Endothelial cell of hepatic sinusoid (primary cell): ENCODE data around the gene WWTR1.

Experiments
- in situ Hi-C: cut with HindIII; loops from 2 replicates; pipeline ENCODE4 v1.10.0; 2017; ENCODE audit warnings: low sequenced_read_pairs

Gene WWTR1

DNA sequence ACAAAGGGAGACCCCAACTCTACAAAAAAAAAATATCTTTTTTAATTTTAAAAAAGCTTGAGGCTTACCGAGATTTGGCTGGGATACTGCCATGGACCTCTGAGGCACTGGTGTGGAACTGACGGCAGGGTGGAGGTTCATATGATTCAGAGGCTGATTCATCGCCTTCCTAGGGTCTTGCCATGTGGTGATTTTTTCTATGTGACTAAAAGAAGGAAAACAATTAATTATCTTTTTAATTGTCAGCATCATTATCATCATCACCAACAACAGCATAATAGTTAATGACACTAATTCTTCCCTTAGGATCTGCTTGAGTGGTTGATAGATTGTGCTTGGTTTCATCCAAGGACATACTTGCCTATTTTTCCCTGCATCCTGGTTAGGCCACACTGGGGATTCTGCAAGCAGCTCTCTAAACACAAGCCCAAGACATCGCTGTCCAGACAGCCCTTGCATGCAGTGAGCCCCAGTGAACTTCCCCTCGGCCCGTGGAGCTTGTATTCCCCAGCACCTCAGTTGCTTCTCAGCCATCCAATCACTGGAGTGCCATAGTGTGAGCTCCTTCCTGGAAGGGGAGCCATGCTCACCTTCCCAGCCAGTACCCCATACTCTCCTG is 84.9 kb downstream of the WWTR1 start:
- in situ Hi-C loops = loop anchor here (5.0 kb wide), 1 partner anchor 79 kb away; no protein-coding TSS in a partner anchor

- in situ Hi-C loops = loop anchor here (5.0 kb wide), 1 partner anchor 81 kb away; no protein-coding TSS in a partner anchor
Measured at GRCh38 chr3:149571381-149571780, 86.4 kb downstream of the WWTR1 start.

DNA sequence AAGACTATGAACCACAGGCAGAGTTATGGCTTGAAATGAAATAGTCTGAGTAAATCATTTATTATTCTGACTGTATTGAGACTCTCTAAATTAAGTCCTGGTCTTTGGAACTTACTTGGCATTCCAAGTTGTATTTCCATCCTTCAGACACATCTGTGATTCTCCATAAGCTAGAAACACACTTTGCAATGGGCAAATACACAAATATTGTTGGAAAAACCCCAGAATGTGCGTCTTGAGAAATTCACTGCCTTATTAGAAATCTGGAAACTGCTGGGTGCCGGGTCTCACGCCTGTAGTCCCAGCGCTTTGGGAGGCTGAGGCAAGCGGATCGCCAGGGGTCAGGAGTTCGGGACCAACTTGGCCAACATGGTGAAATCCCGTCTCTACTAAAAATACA is 87.8 kb downstream of the WWTR1 start:
- in situ Hi-C loops = loop anchor here (5.0 kb wide), 1 partner anchor 82 kb away; no protein-coding TSS in a partner anchor

GRCh38 chr3:149567381-149567780 is 90.4 kb downstream of the WWTR1 start:
- in situ Hi-C loops = no loop called here

DNA sequence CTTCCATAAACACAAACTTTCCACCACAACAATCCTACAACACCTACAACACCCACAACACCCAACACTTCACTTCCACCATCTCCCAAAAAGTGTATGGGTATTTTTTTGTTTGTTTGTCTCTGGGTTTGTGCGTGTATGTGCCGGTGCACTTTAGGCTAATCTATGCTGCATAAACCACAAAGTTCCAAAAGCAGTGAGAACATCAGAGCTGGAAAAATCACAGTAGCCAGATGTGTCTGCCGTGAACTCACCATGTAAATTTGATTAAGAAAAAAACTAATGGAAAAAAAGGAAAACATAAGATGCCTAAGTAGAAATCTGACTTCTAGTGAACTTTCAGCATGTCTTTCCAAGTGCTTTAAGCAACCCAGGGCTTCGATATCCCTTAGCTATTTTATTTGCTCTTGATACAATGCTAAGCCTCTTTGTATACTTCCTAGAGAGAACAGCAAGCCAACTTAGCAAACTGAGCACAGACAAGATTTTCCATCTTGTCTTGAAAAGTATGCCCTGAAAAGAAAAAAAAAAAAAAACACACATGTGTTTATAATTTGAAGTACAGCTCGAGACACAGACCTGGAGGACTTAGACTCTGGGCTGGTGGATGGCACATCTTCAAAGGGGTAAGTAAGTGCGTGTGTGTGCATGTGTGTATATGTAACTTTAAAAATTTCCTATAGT is 91.4 kb downstream of the WWTR1 start:
- in situ Hi-C loops = no loop called here

- in situ Hi-C loops = no loop called here
Measured at GRCh38 chr3:149564079-149564478, 93.7 kb downstream of the WWTR1 start.

GRCh38 chr3:149563114-149563513 is 94.7 kb downstream of the WWTR1 start:
- in situ Hi-C loops = no loop called here

GRCh38 chr3:149560617-149561016 is 97.2 kb downstream of the WWTR1 start:
- in situ Hi-C loops = no loop called here

DNA sequence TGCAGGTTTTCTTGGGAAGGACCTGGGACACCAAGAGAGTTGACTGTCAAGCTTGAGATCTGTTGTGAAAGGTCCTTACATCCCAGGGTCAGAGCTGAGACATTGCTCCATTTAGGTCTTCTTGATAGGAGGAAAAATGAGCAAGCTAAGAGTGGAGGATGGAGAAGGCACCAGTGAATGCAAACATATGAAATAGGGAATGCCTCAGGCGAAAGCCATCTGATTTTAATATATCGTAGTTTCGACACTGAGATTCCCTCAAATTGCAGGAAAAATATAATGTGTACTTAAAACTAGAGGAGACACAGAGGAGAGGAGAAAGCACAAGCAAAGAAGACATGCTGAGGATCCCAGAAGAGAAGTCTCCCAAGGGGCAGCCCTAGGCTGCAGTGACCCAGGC is 97.8 kb downstream of the WWTR1 start:
- in situ Hi-C loops = no loop called here

DNA sequence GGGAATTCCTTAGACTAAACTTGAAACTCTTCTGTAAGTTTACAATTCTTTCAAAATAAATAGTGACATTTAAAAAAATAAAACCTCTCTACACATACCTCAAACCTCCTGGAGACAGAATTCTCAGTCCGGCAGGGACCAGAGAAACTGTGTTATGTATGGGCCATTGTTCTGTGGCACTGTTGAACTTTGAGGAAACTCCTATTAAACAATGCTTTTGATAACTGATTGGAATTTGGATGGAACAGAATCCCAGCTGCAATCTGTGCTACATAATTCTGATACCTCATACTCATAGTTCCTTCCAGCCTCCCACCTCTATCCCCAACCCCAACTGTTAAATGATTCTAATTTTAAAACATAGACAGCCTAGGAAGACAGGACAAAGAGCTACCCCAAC is 98.3 kb downstream of the WWTR1 start:
- in situ Hi-C loops = no loop called here

DNA sequence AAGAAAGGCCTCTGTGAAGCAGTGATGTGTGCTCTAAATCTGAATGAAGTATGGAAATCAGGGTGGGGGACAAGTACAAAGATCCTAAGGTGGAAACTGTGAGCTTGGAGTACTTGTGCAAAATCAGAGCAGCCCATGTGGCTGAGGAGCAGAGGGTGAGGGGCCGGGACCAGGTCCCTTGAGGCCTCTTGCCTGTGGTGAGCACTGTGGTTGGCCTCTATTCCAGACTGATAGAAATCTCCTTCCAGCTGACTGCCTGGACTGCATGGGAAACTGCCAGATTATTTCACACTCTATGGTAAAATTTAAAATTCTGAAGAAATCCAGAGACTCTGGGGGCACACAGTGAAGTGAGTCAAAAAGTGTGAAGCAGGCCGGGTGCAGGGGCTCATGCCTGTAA is 101.9 kb downstream of the WWTR1 start:
- in situ Hi-C loops = no loop called here

- in situ Hi-C loops = no loop called here
Measured at GRCh38 chr3:149554826-149555225, 103.0 kb downstream of the WWTR1 start.

DNA sequence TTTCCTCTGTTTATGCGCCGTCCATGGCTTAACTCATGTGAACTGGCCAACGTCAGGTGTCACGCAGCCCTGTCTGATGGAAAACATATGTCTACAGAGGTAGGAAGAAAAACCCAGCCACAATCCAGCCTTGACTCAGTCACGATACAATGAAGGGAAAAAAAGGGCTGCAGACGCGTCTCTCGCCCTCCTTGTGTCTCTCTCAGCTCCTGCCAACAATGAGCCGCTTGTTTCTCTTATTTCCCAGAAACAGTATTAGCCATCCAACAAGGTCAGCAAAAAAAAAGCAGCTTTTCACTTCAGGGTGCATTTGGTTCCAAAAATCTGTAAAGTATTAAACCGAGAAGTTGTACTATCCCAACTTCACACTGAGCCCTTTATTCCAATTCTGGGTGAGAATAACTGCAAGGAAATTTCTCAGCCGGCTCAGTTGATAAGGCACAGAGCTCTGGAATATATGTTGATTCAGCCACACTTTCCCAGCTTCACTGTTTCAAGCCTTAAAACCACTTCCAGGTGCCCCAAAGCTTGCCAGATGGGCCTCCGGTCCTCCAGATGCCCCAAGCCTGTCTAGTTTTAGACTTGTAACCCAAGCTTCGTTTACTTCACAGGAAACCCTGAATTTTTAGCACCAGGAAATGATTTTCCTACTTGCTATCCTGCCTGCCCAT is 103.9 kb downstream of the WWTR1 start:
- in situ Hi-C loops = no loop called here

GRCh38 chr3:149552700-149553099 is 105.1 kb downstream of the WWTR1 start:
- in situ Hi-C loops = no loop called here

DNA sequence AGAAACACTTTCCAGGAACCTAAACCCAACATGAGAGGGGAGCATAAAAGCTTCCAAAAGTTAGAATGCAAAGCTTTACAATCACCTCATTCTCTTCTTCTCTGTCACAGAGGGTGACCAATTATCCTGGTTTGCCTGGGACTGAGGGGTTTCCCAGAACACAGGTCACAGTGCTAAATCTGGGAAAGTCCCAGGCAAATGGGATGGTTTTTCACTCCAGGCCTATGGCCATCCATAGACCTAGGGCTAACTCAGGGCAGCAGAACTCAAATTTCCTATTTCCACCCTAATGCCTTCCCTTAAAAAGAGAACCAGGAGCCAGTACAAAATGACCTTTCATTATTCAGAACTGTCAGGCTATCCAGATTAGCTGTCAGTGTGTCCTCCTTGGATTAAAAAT is 106.3 kb downstream of the WWTR1 start:
- in situ Hi-C loops = no loop called here

DNA sequence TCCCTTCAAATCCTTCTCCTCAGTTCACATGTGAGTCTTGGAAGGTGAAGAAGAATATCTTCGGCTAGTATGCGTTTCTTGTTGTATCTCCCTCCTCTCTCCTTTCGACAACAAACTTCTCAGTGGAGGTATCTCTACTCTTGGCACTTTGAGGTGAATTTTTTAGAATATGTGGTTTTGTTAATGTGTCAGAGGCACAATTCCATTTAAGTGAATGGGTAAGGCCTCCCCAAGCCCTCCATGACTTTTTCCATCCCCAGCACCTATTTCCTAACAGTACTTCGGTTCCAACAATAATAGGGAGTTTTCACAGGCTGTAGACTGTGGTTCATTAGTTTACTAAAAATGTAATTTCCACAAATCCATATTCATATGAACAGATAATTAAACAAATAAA is 109.2 kb downstream of the WWTR1 start:
- in situ Hi-C loops = no loop called here

DNA sequence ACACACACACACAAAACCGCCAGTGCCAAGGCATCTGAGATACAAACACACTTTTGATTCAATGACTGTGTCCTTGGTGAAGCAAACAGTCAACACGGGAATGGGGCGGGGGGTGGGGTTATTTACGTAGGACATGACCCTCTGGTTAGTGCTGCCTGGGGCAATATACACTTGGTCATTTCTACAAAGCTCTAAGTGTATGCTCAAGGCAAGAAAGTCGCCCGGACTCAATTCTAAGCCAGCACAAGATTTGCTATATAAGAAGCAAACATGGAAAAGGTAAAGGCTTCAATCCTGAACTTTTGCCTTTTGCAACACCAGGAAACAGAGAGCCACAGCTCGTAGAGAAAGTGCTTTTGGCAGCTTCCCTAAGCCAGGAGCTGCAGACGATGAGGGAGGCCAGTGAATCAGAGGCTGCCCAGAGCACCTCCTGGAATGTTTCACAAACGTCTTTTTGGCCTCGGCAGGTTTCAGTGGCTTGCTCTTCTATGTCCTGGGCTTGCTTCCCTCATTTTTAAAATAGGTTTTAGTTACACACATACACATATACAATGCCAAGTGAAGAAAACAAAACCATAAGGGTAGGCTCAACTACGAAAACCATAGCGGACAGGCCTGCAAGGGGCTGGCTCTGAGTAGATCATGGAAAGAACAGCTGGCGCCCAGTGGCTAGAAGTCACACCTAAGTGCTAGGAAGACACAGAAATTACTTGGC is 109.7 kb downstream of the WWTR1 start:
- in situ Hi-C loops = no loop called here

GRCh38 chr3:149547413-149547812 is 110.4 kb downstream of the WWTR1 start:
- in situ Hi-C loops = no loop called here

GRCh38 chr3:149545049-149545448 is 112.8 kb downstream of the WWTR1 start:
- in situ Hi-C loops = no loop called here

GRCh38 chr3:149542375-149543312 is 115.2 kb downstream of the WWTR1 start:
- in situ Hi-C loops = loop anchor here (5.0 kb wide), 1 partner anchor 35 kb away; no protein-coding TSS in a partner anchor
